Effector memory CD4-positive, alpha-beta T cell (primary cell): ENCODE measurements around the gene PGA4.
"Not testable (repeated sequence)": the region's sequence is repeated elsewhere in the genome, so short reads cannot be mapped to it uniquely, and the experiment has no call there.

Source experiments
- DNase-seq, 3 donors: peaks; one replicate each; pipeline ENCODE4 v3.0.0-alpha.2; 2020
- H3K27ac ChIP-seq: 2 replicates; pipeline ENCODE4 v1.7.0; 2013; ENCODE audit warnings: mild to moderate bottlenecking, low read length, moderate library complexity; ENCODE audit not compliant: insufficient read depth, poor library complexity, severe bottlenecking
- H3K27me3 ChIP-seq: replicated peaks from 2 replicates; pipeline ENCODE4 v1.7.0; 2013; ENCODE audit warnings: mild to moderate bottlenecking, low read length; ENCODE audit not compliant: insufficient read depth, control insufficient read depth, poor library complexity, severe bottlenecking
- H3K36me3 ChIP-seq: 2 replicates; pipeline ENCODE4 v1.7.0; 2013; ENCODE audit warnings: mild to moderate bottlenecking, low read length, moderate library complexity; ENCODE audit not compliant: control insufficient read depth, insufficient read depth
- H3K4me1 ChIP-seq: 2 replicates; pipeline ENCODE4 v1.7.0; 2013; ENCODE audit warnings: low read length, mild to moderate bottlenecking; ENCODE audit not compliant: control insufficient read depth, insufficient read depth, poor library complexity, severe bottlenecking
- H3K4me3 ChIP-seq: 2 replicates; pipeline ENCODE4 v1.7.0; 2013; ENCODE audit warnings: low read length, low read depth, mild to moderate bottlenecking; ENCODE audit not compliant: insufficient read depth, poor library complexity, severe bottlenecking
- H3K9me3 ChIP-seq: 2 replicates; pipeline ENCODE4 v1.7.0; 2013; ENCODE audit warnings: mild to moderate bottlenecking, low read length, moderate library complexity; ENCODE audit not compliant: control insufficient read depth

Gene PGA4

DNA sequence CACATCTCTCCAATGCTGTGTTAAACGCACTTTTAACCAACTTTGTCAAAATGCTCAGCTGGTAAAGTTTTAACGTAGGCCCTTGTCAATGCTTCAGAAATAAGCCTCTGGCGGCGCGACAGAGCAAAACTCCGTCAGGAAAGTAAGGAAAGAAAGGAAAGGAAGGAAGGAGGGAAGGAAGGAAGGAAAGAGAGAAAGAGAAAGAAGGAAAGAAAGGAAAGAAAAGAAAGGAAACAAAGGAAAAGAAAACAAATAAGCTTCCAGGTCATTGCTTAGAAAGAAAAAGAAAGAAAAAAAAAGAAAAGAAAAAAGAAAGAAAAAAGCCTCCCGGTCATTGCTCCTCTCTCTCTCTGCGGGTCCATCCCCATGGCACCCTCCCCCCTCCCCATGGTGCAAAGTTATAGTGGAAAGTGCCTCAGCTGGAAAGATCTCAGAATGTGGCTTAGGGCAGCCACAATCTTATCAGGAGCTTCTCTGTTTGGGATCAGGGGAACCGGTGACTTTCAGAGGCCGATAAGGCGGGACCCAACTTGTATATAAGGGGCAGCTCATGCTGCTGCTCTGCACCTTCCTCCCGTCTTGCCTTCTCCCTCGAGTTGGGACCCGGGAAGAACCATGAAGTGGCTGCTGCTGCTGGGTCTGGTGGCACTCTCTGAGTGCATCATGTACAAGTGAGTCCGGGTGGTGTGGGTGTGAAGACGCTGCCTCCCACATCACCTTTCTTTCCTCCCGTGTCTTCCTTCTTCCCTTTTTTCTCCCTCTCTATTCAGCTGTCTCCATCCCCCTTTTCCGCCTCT lies 19.0 kb upstream of the PGA4 start, which contains the start of gene PGA3:
PGA3 (plus strand) TSS at position 566 of the 797 bp plus-strand sequence; CDS start at position 616, 50 bp downstream.
- H3K27me3 ChIP-seq, DNase-seq, H3K9me3 ChIP-seq: not testable (repeated sequence)

GRCh38 chr11:61203873-61204272 lies 18.3 kb upstream of the PGA4 start:
- not testable (repeated sequence) for H3K27me3 ChIP-seq, DNase-seq, H3K27ac ChIP-seq, H3K9me3 ChIP-seq, H3K36me3 ChIP-seq, H3K4me3 ChIP-seq, H3K4me1 ChIP-seq

More for the DNA sequence above, 19.0 kb upstream of the PGA4 start, which contains the start of gene PGA3:
- not testable (repeated sequence) for H3K4me1 ChIP-seq, H3K27ac ChIP-seq, H3K4me3 ChIP-seq, H3K36me3 ChIP-seq

DNA sequence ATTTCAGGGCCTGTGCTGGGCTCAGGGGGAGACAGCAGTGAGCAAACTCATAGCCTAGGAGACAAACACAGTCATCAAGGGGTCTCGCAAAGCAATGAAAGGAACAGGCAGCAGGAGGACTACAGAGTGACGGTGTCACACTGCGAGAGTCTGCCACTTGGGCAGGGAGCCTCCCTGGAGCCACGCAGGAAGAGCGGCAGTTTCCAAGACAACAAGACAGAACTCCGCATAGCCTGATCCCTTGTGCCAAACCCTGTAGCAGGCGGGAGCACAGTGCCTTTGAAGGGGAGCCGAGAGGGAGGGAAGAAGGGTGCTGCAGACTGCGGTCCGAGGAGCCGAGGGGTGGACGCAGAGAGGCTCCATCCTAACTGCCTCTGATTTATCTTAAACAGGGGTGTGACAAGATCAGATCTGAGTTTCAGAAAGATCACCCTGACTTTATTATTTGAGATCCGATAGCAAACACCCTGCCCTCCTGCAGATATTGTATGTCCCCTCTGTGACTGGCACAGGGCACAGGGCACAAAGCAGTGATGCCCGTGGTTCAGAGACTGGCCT lies 17.6 kb upstream of the PGA4 start:
- not testable (repeated sequence) for DNase-seq, H3K27me3 ChIP-seq, H3K9me3 ChIP-seq, H3K4me1 ChIP-seq, H3K27ac ChIP-seq, H3K36me3 ChIP-seq, H3K4me3 ChIP-seq

- not testable (repeated sequence) for H3K36me3 ChIP-seq, H3K27ac ChIP-seq, H3K4me3 ChIP-seq, H3K4me1 ChIP-seq, H3K27me3 ChIP-seq, DNase-seq, H3K9me3 ChIP-seq
Measured at GRCh38 chr11:61207636-61208310, 14.4 kb upstream of the PGA4 start.

DNA sequence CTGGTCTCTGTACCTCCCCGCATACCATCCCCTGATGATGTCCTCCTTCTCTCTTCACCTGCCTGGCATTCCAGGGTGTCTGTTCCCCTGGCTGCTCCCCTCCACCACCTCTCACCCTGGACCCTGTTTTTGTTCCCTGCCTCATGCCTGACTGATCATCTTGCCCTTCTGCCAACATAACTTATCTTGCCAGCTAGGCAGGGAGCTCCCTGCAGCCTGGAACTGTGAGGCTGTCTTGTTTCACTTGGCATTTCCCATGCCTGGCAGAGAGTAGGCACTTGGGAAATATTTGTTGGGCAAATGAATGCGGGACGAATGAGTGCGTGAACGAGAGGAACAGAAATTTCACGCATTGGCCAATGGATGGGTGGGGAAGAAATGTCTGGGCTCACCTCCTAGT lies 11.5 kb upstream of the PGA4 start:
- H3K4me3 ChIP-seq, H3K4me1 ChIP-seq, DNase-seq, H3K27me3 ChIP-seq, H3K36me3 ChIP-seq, H3K27ac ChIP-seq, H3K9me3 ChIP-seq: not testable (repeated sequence)

DNA sequence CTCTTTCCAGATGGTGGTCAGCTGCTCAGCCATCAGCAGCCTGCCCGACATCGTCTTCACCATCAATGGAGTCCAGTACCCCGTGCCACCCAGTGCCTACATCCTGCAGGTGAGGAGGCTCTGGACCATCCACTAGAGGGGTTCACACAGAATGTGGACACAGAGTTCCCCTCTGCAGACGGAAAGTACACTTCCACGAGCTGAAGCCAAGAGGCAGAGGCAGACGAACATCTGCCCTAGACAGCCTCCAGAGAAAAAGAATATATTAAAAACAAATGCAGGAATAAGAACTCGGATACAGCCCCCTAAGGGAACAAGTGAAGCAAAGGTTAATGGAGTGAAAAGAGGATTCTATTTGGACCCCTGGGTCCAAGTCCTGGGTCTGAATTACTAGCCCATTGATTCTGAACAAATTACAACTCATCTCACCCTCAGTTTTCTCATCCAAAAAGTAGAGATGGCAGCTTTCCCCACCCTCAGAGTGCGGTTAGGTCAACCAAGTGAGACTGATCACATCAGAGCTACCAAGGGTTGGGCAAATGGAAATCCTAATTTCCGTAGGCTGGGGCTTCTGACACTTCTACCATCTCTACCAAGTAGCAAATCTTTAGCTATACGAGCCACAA lies 10.7 kb upstream of the PGA4 start:
- not testable (repeated sequence) for H3K27ac ChIP-seq, H3K4me3 ChIP-seq, H3K27me3 ChIP-seq, H3K4me1 ChIP-seq, DNase-seq, H3K36me3 ChIP-seq, H3K9me3 ChIP-seq

DNA sequence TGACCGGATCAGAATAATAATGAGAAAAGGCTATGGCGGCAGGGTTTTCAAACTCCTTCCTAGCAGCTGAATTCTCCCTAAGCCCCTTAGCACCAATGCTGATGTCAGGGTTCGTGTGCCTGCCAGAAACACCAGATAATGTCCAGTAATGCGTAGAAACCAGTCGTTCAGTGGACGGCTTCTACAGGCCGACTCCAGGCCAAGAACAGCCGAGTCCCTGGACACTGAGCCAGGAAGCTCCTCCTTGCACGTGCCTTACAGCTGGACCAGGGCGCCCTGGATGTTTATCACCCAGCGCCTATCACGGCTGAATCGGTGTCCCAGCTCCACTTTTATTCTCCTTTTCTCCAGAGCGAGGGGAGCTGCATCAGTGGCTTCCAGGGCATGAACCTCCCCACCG lies 9.9 kb upstream of the PGA4 start:
- not testable (repeated sequence) for H3K27ac ChIP-seq, H3K4me3 ChIP-seq, DNase-seq, H3K27me3 ChIP-seq, H3K9me3 ChIP-seq, H3K36me3 ChIP-seq, H3K4me1 ChIP-seq

- not testable (repeated sequence) for DNase-seq
Measured at GRCh38 chr11:61213711-61214324, 8.3 kb upstream of the PGA4 start.

GRCh38 chr11:61218306-61218705 lies 3.8 kb upstream of the PGA4 start:
- H3K36me3 ChIP-seq = not testable (repeated sequence)

More at GRCh38 chr11:61213711-61214324, 8.3 kb upstream of the PGA4 start:
- H3K27me3 ChIP-seq, H3K9me3 ChIP-seq, H3K4me1 ChIP-seq, H3K36me3 ChIP-seq, H3K4me3 ChIP-seq, H3K27ac ChIP-seq: not testable (repeated sequence)

More at GRCh38 chr11:61218306-61218705, 3.8 kb upstream of the PGA4 start:
- not testable (repeated sequence) for DNase-seq, H3K27me3 ChIP-seq, H3K4me3 ChIP-seq, H3K9me3 ChIP-seq, H3K27ac ChIP-seq, H3K4me1 ChIP-seq
